ENCODE measurements around the gene PDE8A.

GRCh38 chr15:84937144-84937543, 44.5 kb upstream of the PDE8A start:
- TF ChIP-seq EZH2phosphoT487 (IDR thresholded peaks at IDR 0.05) (no peak), CTCF (IDR thresholded peaks at IDR 0.05) (no peak), EZH2 (IDR thresholded peaks at IDR 0.05) (no peak)

Measured in neural progenitor cell (in vitro differentiated cells).